DND-41 (cell line): ENCODE measurements around the gene BMPR1A.

Experiments used
- EZH2 ChIP-seq: IDR thresholded peaks from 3 replicates; pipeline ENCODE4 v1.6.1; 2012; ENCODE audit warnings: borderline replicate concordance, low read depth, mild to moderate bottlenecking, moderate library complexity, low read length, inconsistent platforms; ENCODE audit not compliant: severe bottlenecking
- TF ChIP-seq, protein P1 (sequence below): IDR thresholded peaks from 2 replicates; pipeline ENCODE4 v1.5.1; 2012; ENCODE audit warnings: borderline replicate concordance, low read length, moderate library complexity, mild to moderate bottlenecking; ENCODE audit not compliant: poor library complexity, severe bottlenecking; ENCODE audit errors: extremely low read depth

DNA sequence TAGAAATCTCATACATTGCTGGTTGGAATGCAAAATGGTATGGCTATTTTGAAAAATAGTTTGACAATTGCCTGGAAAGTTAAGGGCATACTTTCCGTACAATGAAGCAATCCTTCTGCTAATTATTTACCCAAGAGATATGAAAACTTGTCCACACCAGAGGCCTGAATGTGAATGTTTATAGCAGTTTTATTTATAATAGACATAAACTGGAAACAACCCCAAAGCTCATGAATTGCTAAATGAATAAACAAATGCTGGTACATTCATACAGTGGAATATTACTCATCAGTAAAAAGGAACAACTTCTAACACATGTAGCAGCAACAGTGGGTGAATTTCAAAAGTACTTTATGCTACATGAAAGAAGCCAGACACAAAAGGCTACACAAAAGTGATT is 158.3 kb downstream of the BMPR1A start:
- TF ChIP-seq, protein P1, sequence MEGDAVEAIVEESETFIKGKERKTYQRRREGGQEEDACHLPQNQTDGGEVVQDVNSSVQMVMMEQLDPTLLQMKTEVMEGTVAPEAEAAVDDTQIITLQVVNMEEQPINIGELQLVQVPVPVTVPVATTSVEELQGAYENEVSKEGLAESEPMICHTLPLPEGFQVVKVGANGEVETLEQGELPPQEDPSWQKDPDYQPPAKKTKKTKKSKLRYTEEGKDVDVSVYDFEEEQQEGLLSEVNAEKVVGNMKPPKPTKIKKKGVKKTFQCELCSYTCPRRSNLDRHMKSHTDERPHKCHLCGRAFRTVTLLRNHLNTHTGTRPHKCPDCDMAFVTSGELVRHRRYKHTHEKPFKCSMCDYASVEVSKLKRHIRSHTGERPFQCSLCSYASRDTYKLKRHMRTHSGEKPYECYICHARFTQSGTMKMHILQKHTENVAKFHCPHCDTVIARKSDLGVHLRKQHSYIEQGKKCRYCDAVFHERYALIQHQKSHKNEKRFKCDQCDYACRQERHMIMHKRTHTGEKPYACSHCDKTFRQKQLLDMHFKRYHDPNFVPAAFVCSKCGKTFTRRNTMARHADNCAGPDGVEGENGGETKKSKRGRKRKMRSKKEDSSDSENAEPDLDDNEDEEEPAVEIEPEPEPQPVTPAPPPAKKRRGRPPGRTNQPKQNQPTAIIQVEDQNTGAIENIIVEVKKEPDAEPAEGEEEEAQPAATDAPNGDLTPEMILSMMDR: no peak
- no peak for TF ChIP-seq EZH2
